A549 (cell line): ENCODE data around the gene MRPS16. TPM values are rescaled to one million over a fixed set of nuclear protein-coding genes. Genes with fewer than 3 reads are reported as not detected.

Experiments used
- ATAC-seq, 2 experiments: fragments of 200-7000 bp in 1 of 2; fragments of >200 bp in 1 of 2; cut with Nextera tagmentation in 1 of 2; cut with Tn5 transposase in 1 of 2; 3 replicates each; pipeline versions ENCODE4 v1.8.0 to v1.9.1; 2018 to 2020; ENCODE audit warnings: mild to moderate bottlenecking in 1 of 2, moderate library complexity in 1 of 2
- CTCF ChIA-PET: fragments of 300-600 bp; sonication (Branson Sonifier 250); formaldehyde crosslinking; extraction: SDS; loops from one replicate; lab custom pipeline; 2021; ENCODE audit warnings: antibody characterized with exemption, inconsistent platforms; lab: Yijun Ruan, JAX
- POLR2A ChIA-PET: fragments of 350-600 bp; formaldehyde crosslinking; extraction: SDS; loops from one replicate; lab custom pipeline; 2021; ENCODE audit warnings: antibody characterized with exemption, inconsistent platforms; lab: Yijun Ruan, JAX
- DNase-seq, 2 experiments: peaks; one replicate each; pipeline versions ENCODE4 v3.0.0 to v3.0.0-alpha.2; 2011 to 2016; ENCODE audit warnings: low read depth in 1 of 2, low spot score in 1 of 2
- FAIRE-seq: peaks from 2 replicates; lab custom pipeline; 2011; peaks lifted over from hg19 to GRCh38; lab: Jason Lieb, UNC
- H3K27ac ChIP-seq, 2 experiments: fragments of >200 bp; sonication (Bioruptor Twin); formaldehyde crosslinking; 3 replicates each; pipeline ENCODE4 v1.5.1; 2016 to 2017
- H3K4me1 ChIP-seq: fragments of >200 bp; sonication (Bioruptor Twin); formaldehyde crosslinking; 3 replicates; pipeline ENCODE4 v1.6.1; 2016
- H3K4me2 ChIP-seq: fragments of >200 bp; sonication (Bioruptor Twin); formaldehyde crosslinking; 3 replicates; pipeline ENCODE4 v1.6.1; 2016
- H3K4me3 ChIP-seq: fragments of >200 bp; sonication (Bioruptor Twin); formaldehyde crosslinking; 3 replicates; pipeline ENCODE4 v1.5.1; 2016
- H3K9me3 ChIP-seq: fragments of >200 bp; sonication (Bioruptor Twin); formaldehyde crosslinking; 3 replicates; pipeline ENCODE4 v1.6.1; 2016
- BCL3 ChIP-seq: fragments of >200 bp; sonication (Bioruptor Twin); formaldehyde crosslinking; IDR thresholded peaks from 3 replicates; pipeline ENCODE4 v1.6.1; 2016
- CHD2 ChIP-seq: fragments of 150-350 bp; IDR thresholded peaks from 2 replicates; pipeline ENCODE4 v1.6.1; 2014; ENCODE audit warnings: low read length; ENCODE audit not compliant: partially characterized antibody
- CHD4 ChIP-seq: fragments of 200-600 bp; sonication (generic); IDR thresholded peaks from 2 replicates; pipeline ENCODE4 v1.6.1; 2016; ENCODE audit warnings: antibody characterized with exemption, mild to moderate bottlenecking, borderline replicate concordance
- EHF ChIP-seq: fragments of 250-450 bp; sonication (Bioruptor Pico); IDR thresholded peaks from 2 replicates; pipeline ENCODE4 v1.5.0; 2020; ENCODE audit warnings: mild to moderate bottlenecking
- EHMT2 ChIP-seq: fragments of 200-600 bp; sonication (generic); IDR thresholded peaks from 2 replicates; pipeline ENCODE4 v1.6.1; 2016; ENCODE audit warnings: antibody characterized with exemption, low read depth, mild to moderate bottlenecking, moderate library complexity
- EP300 ChIP-seq, 2 experiments: fragments of >200 bp; sonication (Bioruptor Twin); formaldehyde crosslinking; IDR thresholded peaks; 2 replicates in 1 of 2; 3 replicates in 1 of 2; pipeline ENCODE4 v1.6.1; 2016 to 2017
- ESRRA ChIP-seq: fragments of 150-350 bp; IDR thresholded peaks from 2 replicates; pipeline ENCODE4 v1.6.1; 2014; ENCODE audit warnings: mild to moderate bottlenecking, low read length, borderline replicate concordance
- FOSL2 ChIP-seq, 2 experiments: fragments of 450-650 bp in 1 of 2; fragments of >200 bp in 1 of 2; sonication (Bioruptor Twin) in 1 of 2; formaldehyde crosslinking; IDR thresholded peaks; 2 replicates each; pipeline versions ENCODE4 v1.5.0 to v1.6.1; 2016 to 2020; ENCODE audit warnings: mild to moderate bottlenecking in 1 of 2, moderate library complexity in 1 of 2
- FOXS1 ChIP-seq: fragments of 250-450 bp; sonication (Bioruptor Pico); IDR thresholded peaks from 2 replicates; pipeline ENCODE4 v1.5.0; 2020; ENCODE audit warnings: mild to moderate bottlenecking, moderate library complexity
- HDAC2 ChIP-seq: fragments of 200-600 bp; sonication (generic); IDR thresholded peaks from 2 replicates; pipeline ENCODE4 v1.6.1; 2016
- HES2 ChIP-seq: fragments of >200 bp; sonication (Bioruptor Twin); formaldehyde crosslinking; IDR thresholded peaks from 2 replicates; pipeline ENCODE4 v1.6.1; 2016
- HEYL ChIP-seq: fragments of 250-450 bp; sonication (Bioruptor Pico); IDR thresholded peaks from 2 replicates; pipeline ENCODE4 v1.8.0; 2021; ENCODE audit warnings: mild to moderate bottlenecking, moderate library complexity
- HMGXB4 ChIP-seq: fragments of 250-450 bp; sonication (Bioruptor Pico); IDR thresholded peaks from 2 replicates; pipeline ENCODE4 v1.5.0; 2021; ENCODE audit warnings: mild to moderate bottlenecking, moderate library complexity, borderline replicate concordance
- HOXA7 ChIP-seq: fragments of 250-450 bp; sonication (Bioruptor Pico); IDR thresholded peaks from 2 replicates; pipeline ENCODE4 v1.5.0; 2020; ENCODE audit warnings: mild to moderate bottlenecking, moderate library complexity
- KDM1A ChIP-seq: fragments of 200-600 bp; sonication (generic); IDR thresholded peaks from 2 replicates; pipeline ENCODE4 v1.6.1; 2016; ENCODE audit warnings: low read depth, mild to moderate bottlenecking
- KDM5A ChIP-seq: fragments of 200-600 bp; sonication (generic); IDR thresholded peaks from 2 replicates; pipeline ENCODE4 v1.6.1; 2016; ENCODE audit warnings: antibody characterized with exemption, mild to moderate bottlenecking
- MAFK ChIP-seq: fragments of 450-650 bp; IDR thresholded peaks from 2 replicates; pipeline ENCODE4 v1.6.1; 2014; ENCODE audit not compliant: partially characterized antibody
- MAZ ChIP-seq: fragments of 150-350 bp; IDR thresholded peaks from 2 replicates; pipeline ENCODE4 v1.6.1; 2014; ENCODE audit warnings: antibody characterized with exemption, low read depth, low read length, borderline replicate concordance
- NFE2L2 ChIP-seq: fragments of 150-350 bp; conservative IDR thresholded peaks from 2 replicates; pipeline ENCODE4 v1.6.1; 2014; ENCODE audit warnings: low read length
- NPAS2 ChIP-seq: fragments of 250-450 bp; sonication (Bioruptor Pico); IDR thresholded peaks from 2 replicates; pipeline ENCODE4 v1.8.0; 2022; ENCODE audit warnings: mild to moderate bottlenecking, moderate library complexity, borderline replicate concordance
- POLR2A ChIP-seq: IDR thresholded peaks from 2 replicates; pipeline ENCODE4 v1.6.1; 2012; ENCODE audit warnings: mild to moderate bottlenecking, low read length
- POLR2AphosphoS2 ChIP-seq: conservative IDR thresholded peaks from 2 replicates; pipeline ENCODE4 v1.6.1; 2012; ENCODE audit warnings: low read length, improper control_type of control experiment, inconsistent platforms
- RCOR1 ChIP-seq: fragments of 150-350 bp; IDR thresholded peaks from 2 replicates; pipeline ENCODE4 v1.6.1; 2014; ENCODE audit warnings: antibody characterized with exemption, low read length, low read depth
- SMC3 ChIP-seq: fragments of >200 bp; sonication (Bioruptor Twin); formaldehyde crosslinking; IDR thresholded peaks from 3 replicates; pipeline ENCODE4 v1.6.1; 2018; ENCODE audit warnings: inconsistent platforms
- USF2 ChIP-seq: fragments of 450-650 bp; IDR thresholded peaks from 2 replicates; pipeline ENCODE4 v1.6.1; 2014; ENCODE audit warnings: antibody characterized with exemption
- ZC3H11A ChIP-seq: fragments of 450-650 bp; IDR thresholded peaks from 2 replicates; pipeline ENCODE4 v1.6.1; 2014; ENCODE audit warnings: antibody characterized with exemption, mild to moderate bottlenecking
- ZFP36 ChIP-seq: fragments of 450-650 bp; IDR thresholded peaks from 2 replicates; pipeline ENCODE4 v1.6.1; 2014; ENCODE audit warnings: borderline replicate concordance; ENCODE audit not compliant: partially characterized antibody
- ZNF302 ChIP-seq: fragments of 250-450 bp; sonication (Bioruptor Pico); IDR thresholded peaks from 2 replicates; pipeline ENCODE4 v1.9.0; 2021; ENCODE audit warnings: inconsistent platforms, mild to moderate bottlenecking, moderate library complexity
- ZSCAN20 ChIP-seq: fragments of 250-450 bp; sonication (Bioruptor Pico); IDR thresholded peaks from 2 replicates; pipeline ENCODE4 v1.8.0; 2022; ENCODE audit warnings: mild to moderate bottlenecking, moderate library complexity
- WGBS: methylation state at CpG from one replicate; pipeline ENCODE4 v1.1.6; 2017; ENCODE audit errors: missing lambda C conversion rate; 5-methylcytosine and 5-hydroxymethylcytosine counted together
- polyA plus RNA-seq, 4 experiments: library from polyadenylated mRNA; depleted of rRNA in 3 of 4; stranded (reverse); fragments of >200 nt; fragmentation: RNase III in 1 of 4; extraction: RNeasy Plus Mini Kit Qiagen cat#74134 plus additional on column Dnase treatment in 1 of 4; gene quantifications; 2 replicates in 3 of 4; 3 replicates in 1 of 4; pipeline ENCODE4 v1.2.3, GENCODE V29; 2011 to 2017

The MRPS16 gene
- polyA plus RNA-seq, 2 of the 4 experiments (the other 2 are of a cell fraction), result 132 to 160 TPM

- no peak for TF ChIP-seq NPAS2 (CRISPR knock-in tag)
- TF ChIP-seq MAZ, result no peak
- no peak for TF ChIP-seq ZC3H11A
- TF ChIP-seq POLR2A, result peak; percentile 35
Observed at GRCh38 chr10:73251683-73252444, 580 bp downstream of the MRPS16 start (continued).

- WGBS, result 58% methylated on average over 5 of the region's 5 CpGs
- FAIRE-seq (no peak), ATAC-seq (no peak), DNase-seq (no peak)
- Histone ChIP-seq H3K9me3 (no peaks in the 10 kb centered on the region), H3K4me1 (peaks cover 36% of the 10 kb centered on the region), H3K27ac (peak overlapping the region; percentile 88 to 89; a peak in 4 of 6 replicates), H3K4me3 (no peak overlapping the region), H3K4me2 (peak overlapping the region; percentile 87)
- ChIA-PET POLR2A (interaction anchor here (2.0 kb wide), 1 partner anchor 12 kb away, joined by 4 read pairs; no protein-coding TSS in a partner anchor), CTCF (interaction anchor here (1.7 kb wide), 2 partner anchors 8 to 15 kb away, joined by 4 to 10 read pairs; no protein-coding TSS in a partner anchor)
- TF ChIP-seq HOXA7 (CRISPR knock-in tag) (no peak), BCL3 (no peak), FOSL2 (IDR thresholded peaks at IDR 0.05) (no peak), FOSL2 (CRISPR knock-in tag; IDR thresholded peaks at IDR 0.05) (no peak), USF2 (no peak), ZFP36 (no peak), EHMT2 (no peak), RCOR1 (no peak), NFE2L2 (no peak), EP300 (IDR thresholded peaks at IDR 0.05) (no peak), HES2 (no peak), ZSCAN20 (CRISPR knock-in tag) (no peak), SMC3 (no peak), CHD4 (no peak), KDM5A (no peak), MAZ (no peak), EHF (CRISPR knock-in tag) (no peak), POLR2A (no peak), FOXS1 (CRISPR knock-in tag) (no peak), HDAC2 (no peak)
Observed at GRCh38 chr10:73248259-73248724, 4.2 kb downstream of the MRPS16 start.

GRCh38 chr10:73247509-73248258, 4.8 kb downstream of the MRPS16 start:
- ChIA-PET CTCF (interaction anchor here (1.7 kb wide), 2 partner anchors 8 to 16 kb away, joined by 4 to 10 read pairs; no protein-coding TSS in a partner anchor), POLR2A (interaction anchor here (0.6 to 2.1 kb wide), 20 partner anchors 9 to 378 kb away, joined by 3 to 15 read pairs (median 4); partner anchors contain the start of genes ANXA7, CFAP70, ECD and FAM149B1)
- peak overlapping the region; percentile 87 for H3K4me2 ChIP-seq
- WGBS, result 38% methylated on average over 4 of the region's 4 CpGs
- H3K4me3 ChIP-seq, result peak overlapping the region; percentile 78
- H3K4me1 ChIP-seq, result peaks cover 36% of the 10 kb centered on the region
- DNase-seq, result no peak
- no peaks in the 10 kb centered on the region for H3K9me3 ChIP-seq
- no peak for ATAC-seq
- H3K27ac ChIP-seq, result peak overlapping the region; percentile 88 to 89
- no peak for FAIRE-seq
- TF ChIP-seq NFE2L2 (no peak), ZNF302 (CRISPR knock-in tag) (no peak), HEYL (CRISPR knock-in tag) (no peak), POLR2AphosphoS2 (no peak), BCL3 (no peak; the same call in 1 of the 3 replicates), MAFK (peak; percentile 70), ESRRA (no peak), CHD2 (no peak), HMGXB4 (CRISPR knock-in tag) (no peak), KDM1A (no peak)
